ENCODE data around the gene MANSC1.
A peak's percentile ranks its signal among the peaks of the same experiment; 100 is the strongest.

The MANSC1 gene

DNA sequence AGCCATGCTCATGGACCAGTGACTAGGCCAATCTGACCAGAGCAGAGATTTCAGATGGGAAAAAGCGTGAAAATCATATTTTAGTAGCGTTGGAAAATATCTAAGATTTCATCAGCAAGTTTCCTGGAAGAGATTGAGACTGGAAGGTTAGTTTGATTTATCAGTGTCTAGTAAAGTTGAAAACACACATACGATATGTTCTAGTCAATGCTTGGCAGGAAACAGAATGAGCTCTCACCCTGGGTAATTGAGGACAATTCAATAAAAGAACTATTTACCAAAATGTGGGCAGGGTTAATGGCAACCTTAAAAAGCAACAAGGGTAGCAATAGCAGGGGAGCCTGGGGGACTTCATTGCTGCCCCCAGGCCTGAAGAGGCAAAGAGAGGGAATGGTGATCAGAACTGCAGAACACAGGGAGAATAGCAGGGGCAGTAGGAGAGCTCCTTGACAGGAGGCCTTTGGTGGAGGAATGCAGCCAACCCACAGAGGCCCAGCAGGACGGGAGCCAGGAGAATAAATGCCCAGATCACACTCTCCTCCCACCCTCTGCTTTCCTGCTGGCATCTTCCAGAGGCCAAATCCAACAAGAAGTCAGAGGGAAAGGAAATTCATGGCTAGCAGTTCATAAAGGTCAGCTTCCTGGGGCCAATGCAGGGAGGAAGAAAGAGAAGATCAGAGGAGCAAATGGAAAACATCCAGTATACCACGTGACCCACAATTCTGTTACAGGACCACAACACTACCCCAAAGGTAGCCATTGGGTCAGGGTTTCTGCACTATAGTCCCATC, 55.6 kb downstream of the MANSC1 start:
- WGBS (ENCODE audit: extremely low coverage, insufficient coverage, low lambda C conversion rate), result no CpG with 5 or more reads among the region's 5 CpGs
- no peak overlapping the region for H3K4ac ChIP-seq (ENCODE audit: low read depth, low read length)
- DNase-seq, result peak; percentile 90

GRCh38 chr12:12290206-12290605, 59.8 kb downstream of the MANSC1 start:
- H2BK120ac ChIP-seq (ENCODE audit: low read depth, low read length), result no peak overlapping the region
- no peak overlapping the region for H4K5ac ChIP-seq (ENCODE audit: low read length)
- H3K56ac ChIP-seq (ENCODE audit: low read length), result no peak overlapping the region
- no peak overlapping the region for H3K4ac ChIP-seq (ENCODE audit: low read depth, low read length)
- no peaks in the 10 kb centered on the region for H3K79me1 ChIP-seq (ENCODE audit: low read length)
- no peak overlapping the region for H3K9ac ChIP-seq (ENCODE audit: low read length)
- H4K8ac ChIP-seq (ENCODE audit: low read depth, low read length), result no peak overlapping the region
- no peak overlapping the region for H2BK5ac ChIP-seq (ENCODE audit: low read length)
- no peak overlapping the region for H3K4me3 ChIP-seq (ENCODE audit: low read length)
- H3K4me2 ChIP-seq (ENCODE audit: low read length), result no peak overlapping the region
- peaks cover 7% of the 10 kb centered on the region for H3K4me1 ChIP-seq (ENCODE audit: control insufficient read depth, low read depth, low read length)
- no peaks in the 10 kb centered on the region for H3K36me3 ChIP-seq (ENCODE audit: control insufficient read depth, insufficient read depth, low read length)
- H3K27me3 ChIP-seq (ENCODE audit: insufficient read depth, low read length, poor library complexity), result no peaks in the 10 kb centered on the region
- no peak overlapping the region for H3K23ac ChIP-seq (ENCODE audit: low read length)
- no CpG with 5 or more reads among the region's 1 CpG for WGBS (ENCODE audit: extremely low coverage, insufficient coverage, low lambda C conversion rate)
- no peak overlapping the region for H2AK5ac ChIP-seq (ENCODE audit: low read length)
- DNase-seq, result no peak
- H3K18ac ChIP-seq (ENCODE audit: low read length), result no peak overlapping the region
- no peak overlapping the region for H2BK15ac ChIP-seq (replicated peaks; ENCODE audit: low read depth)
- no peak overlapping the region for H3K27ac ChIP-seq (ENCODE audit: low read depth, low read length)
- no peaks in the 10 kb centered on the region for H3K79me2 ChIP-seq (ENCODE audit: control insufficient read depth, insufficient read depth, low read length)

More for the DNA sequence above, 55.6 kb downstream of the MANSC1 start:
- Histone ChIP-seq H2AK5ac (ENCODE audit: low read length) (no peak overlapping the region), H3K56ac (ENCODE audit: low read length) (peak overlapping the region; percentile 43), H3K23ac (ENCODE audit: low read length) (no peak overlapping the region), H3K9ac (ENCODE audit: low read length) (no peak overlapping the region), H4K5ac (ENCODE audit: low read length) (no peak overlapping the region), H3K4me2 (ENCODE audit: low read length) (no peak overlapping the region), H3K4me1 (ENCODE audit: control insufficient read depth, low read depth, low read length) (peaks cover 7% of the 10 kb centered on the region), H2BK120ac (ENCODE audit: low read depth, low read length) (no peak overlapping the region), H3K36me3 (ENCODE audit: control insufficient read depth, insufficient read depth, low read length) (no peaks in the 10 kb centered on the region), H3K18ac (ENCODE audit: low read length) (peak overlapping the region; percentile 12), H3K27ac (ENCODE audit: low read depth, low read length) (peak overlapping the region; percentile 72), H2BK15ac (replicated peaks; ENCODE audit: low read depth) (peak overlapping the region; percentile 37), H3K79me2 (ENCODE audit: control insufficient read depth, insufficient read depth, low read length) (no peaks in the 10 kb centered on the region), H4K8ac (ENCODE audit: low read depth, low read length) (no peak overlapping the region), H3K4me3 (ENCODE audit: low read length) (no peak overlapping the region), H3K79me1 (ENCODE audit: low read length) (no peaks in the 10 kb centered on the region), H2BK5ac (ENCODE audit: low read length) (peak overlapping the region; percentile 20), H3K27me3 (ENCODE audit: insufficient read depth, low read length, poor library complexity) (no peaks in the 10 kb centered on the region)

GRCh38 chr12:12286441-12286840, 63.6 kb downstream of the MANSC1 start:
- Histone ChIP-seq H3K27ac (ENCODE audit: low read depth, low read length) (no peak overlapping the region), H2BK15ac (replicated peaks; ENCODE audit: low read depth) (no peak overlapping the region), H3K18ac (ENCODE audit: low read length) (no peak overlapping the region), H3K79me2 (ENCODE audit: control insufficient read depth, insufficient read depth, low read length) (no peaks in the 10 kb centered on the region), H3K9ac (ENCODE audit: low read length) (no peak overlapping the region), H3K27me3 (ENCODE audit: insufficient read depth, low read length, poor library complexity) (no peaks in the 10 kb centered on the region), H3K79me1 (ENCODE audit: low read length) (no peaks in the 10 kb centered on the region), H4K5ac (ENCODE audit: low read length) (no peak overlapping the region), H2AK5ac (ENCODE audit: low read length) (no peak overlapping the region), H3K56ac (ENCODE audit: low read length) (no peak overlapping the region), H2BK5ac (ENCODE audit: low read length) (no peak overlapping the region), H3K4me3 (ENCODE audit: low read length) (no peak overlapping the region), H3K23ac (ENCODE audit: low read length) (no peak overlapping the region), H4K8ac (ENCODE audit: low read depth, low read length) (no peak overlapping the region), H3K36me3 (ENCODE audit: control insufficient read depth, insufficient read depth, low read length) (no peaks in the 10 kb centered on the region), H3K4me2 (ENCODE audit: low read length) (no peak overlapping the region), H3K4ac (ENCODE audit: low read depth, low read length) (no peak overlapping the region), H2BK120ac (ENCODE audit: low read depth, low read length) (no peak overlapping the region), H3K4me1 (ENCODE audit: control insufficient read depth, low read depth, low read length) (peaks cover 6% of the 10 kb centered on the region)
- no peak for DNase-seq
- no CpG with 5 or more reads among the region's 5 CpGs for WGBS (ENCODE audit: extremely low coverage, insufficient coverage, low lambda C conversion rate)

GRCh38 chr12:12282761-12283425, 67.1 kb downstream of the MANSC1 start:
- Histone ChIP-seq H2AK5ac (ENCODE audit: low read length) (no peak overlapping the region), H3K4me3 (ENCODE audit: low read length) (no peak overlapping the region), H4K5ac (ENCODE audit: low read length) (no peak overlapping the region), H2BK120ac (ENCODE audit: low read depth, low read length) (no peak overlapping the region), H4K8ac (ENCODE audit: low read depth, low read length) (no peak overlapping the region), H3K23ac (ENCODE audit: low read length) (no peak overlapping the region), H3K4me1 (ENCODE audit: control insufficient read depth, low read depth, low read length) (peaks cover 6% of the 10 kb centered on the region), H3K36me3 (ENCODE audit: control insufficient read depth, insufficient read depth, low read length) (no peaks in the 10 kb centered on the region), H3K27ac (ENCODE audit: low read depth, low read length) (no peak overlapping the region), H3K4ac (ENCODE audit: low read depth, low read length) (no peak overlapping the region), H3K4me2 (ENCODE audit: low read length) (no peak overlapping the region), H3K79me1 (ENCODE audit: low read length) (no peaks in the 10 kb centered on the region), H3K79me2 (ENCODE audit: control insufficient read depth, insufficient read depth, low read length) (no peaks in the 10 kb centered on the region), H2BK15ac (replicated peaks; ENCODE audit: low read depth) (no peak overlapping the region), H2BK5ac (ENCODE audit: low read length) (no peak overlapping the region), H3K56ac (ENCODE audit: low read length) (no peak overlapping the region), H3K18ac (ENCODE audit: low read length) (no peak overlapping the region), H3K27me3 (ENCODE audit: insufficient read depth, low read length, poor library complexity) (no peaks in the 10 kb centered on the region), H3K9ac (ENCODE audit: low read length) (no peak overlapping the region)
- no CpG with 5 or more reads among the region's 7 CpGs for WGBS (ENCODE audit: extremely low coverage, insufficient coverage, low lambda C conversion rate)
- peak; percentile 44 for DNase-seq

DNA sequence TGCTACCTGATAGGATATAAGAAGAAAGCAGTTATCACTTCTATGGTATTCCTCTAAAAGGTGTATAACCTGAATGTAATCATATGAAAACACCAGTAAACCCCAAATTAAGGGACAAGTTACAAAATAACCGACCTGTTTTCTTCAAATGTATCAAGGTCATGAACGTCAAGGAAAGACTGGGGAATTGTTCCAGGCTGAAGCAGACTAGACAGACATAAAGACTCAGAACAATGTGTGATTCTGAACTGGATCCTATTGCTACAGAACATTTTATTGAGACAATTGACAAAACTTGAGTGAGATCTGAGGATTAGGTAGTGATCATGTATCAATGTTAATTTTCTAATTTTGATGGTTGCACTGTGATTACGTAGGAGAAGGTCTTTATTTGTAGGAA, 67.8 kb downstream of the MANSC1 start:
- Histone ChIP-seq H3K4me3 (ENCODE audit: low read length) (no peak overlapping the region), H2AK5ac (ENCODE audit: low read length) (no peak overlapping the region), H3K18ac (ENCODE audit: low read length) (no peak overlapping the region), H3K9ac (ENCODE audit: low read length) (no peak overlapping the region), H2BK5ac (ENCODE audit: low read length) (no peak overlapping the region), H3K23ac (ENCODE audit: low read length) (peak overlapping the region; percentile 24), H3K27me3 (ENCODE audit: insufficient read depth, low read length, poor library complexity) (no peaks in the 10 kb centered on the region), H4K5ac (ENCODE audit: low read length) (no peak overlapping the region), H3K4me2 (ENCODE audit: low read length) (no peak overlapping the region), H3K27ac (ENCODE audit: low read depth, low read length) (no peak overlapping the region), H2BK15ac (replicated peaks; ENCODE audit: low read depth) (peak overlapping the region; percentile 57), H3K79me1 (ENCODE audit: low read length) (no peaks in the 10 kb centered on the region), H3K4ac (ENCODE audit: low read depth, low read length) (no peak overlapping the region), H4K8ac (ENCODE audit: low read depth, low read length) (no peak overlapping the region), H3K4me1 (ENCODE audit: control insufficient read depth, low read depth, low read length) (peaks cover 6% of the 10 kb centered on the region), H3K36me3 (ENCODE audit: control insufficient read depth, insufficient read depth, low read length) (no peaks in the 10 kb centered on the region), H2BK120ac (ENCODE audit: low read depth, low read length) (no peak overlapping the region), H3K79me2 (ENCODE audit: control insufficient read depth, insufficient read depth, low read length) (no peaks in the 10 kb centered on the region), H3K56ac (ENCODE audit: low read length) (no peak overlapping the region)
- no peak for DNase-seq
- no CpG with 5 or more reads among the region's 3 CpGs for WGBS (ENCODE audit: extremely low coverage, insufficient coverage, low lambda C conversion rate)

Measured in mesendoderm (in vitro differentiated cells).